Breast epithelium (tissue), 3 donors: ENCODE data around the gene BRD7.

ENCODE experiments used
- CTCF ChIP-seq, 3 donors: fragments of 450-650 bp; IDR thresholded peaks; one replicate each; pipeline ENCODE4 v1.5.1; 2016 to 2017; ENCODE audit warnings: antibody characterized with exemption in 3 of 3, mild to moderate bottlenecking in 3 of 3, moderate library complexity in 3 of 3
- POLR2A ChIP-seq: fragments of 450-650 bp; IDR thresholded peaks from one replicate; pipeline ENCODE4 v1.6.1; 2016; ENCODE audit warnings: antibody characterized with exemption, mild to moderate bottlenecking, moderate library complexity
- POLR2AphosphoS5 ChIP-seq, 3 donors: sonication (generic); formaldehyde crosslinking; IDR thresholded peaks; one replicate each; pipeline ENCODE4 v1.6.1; 2017; ENCODE audit warnings: antibody characterized with exemption in 3 of 3

- TF ChIP-seq CTCF (IDR thresholded peaks at IDR 0.05) (no peak), POLR2A (no peak), POLR2AphosphoS5 (IDR thresholded peaks at IDR 0.05) (no peak)
Measured at GRCh38 chr16:50324345-50324744, 44.4 kb downstream of the BRD7 start.
